ENCODE results near the gene POR.
"Not testable (repeated sequence)": the region's sequence is repeated elsewhere in the genome, so short reads cannot be mapped to it uniquely, and the experiment has no call there.

POR gene

DNA sequence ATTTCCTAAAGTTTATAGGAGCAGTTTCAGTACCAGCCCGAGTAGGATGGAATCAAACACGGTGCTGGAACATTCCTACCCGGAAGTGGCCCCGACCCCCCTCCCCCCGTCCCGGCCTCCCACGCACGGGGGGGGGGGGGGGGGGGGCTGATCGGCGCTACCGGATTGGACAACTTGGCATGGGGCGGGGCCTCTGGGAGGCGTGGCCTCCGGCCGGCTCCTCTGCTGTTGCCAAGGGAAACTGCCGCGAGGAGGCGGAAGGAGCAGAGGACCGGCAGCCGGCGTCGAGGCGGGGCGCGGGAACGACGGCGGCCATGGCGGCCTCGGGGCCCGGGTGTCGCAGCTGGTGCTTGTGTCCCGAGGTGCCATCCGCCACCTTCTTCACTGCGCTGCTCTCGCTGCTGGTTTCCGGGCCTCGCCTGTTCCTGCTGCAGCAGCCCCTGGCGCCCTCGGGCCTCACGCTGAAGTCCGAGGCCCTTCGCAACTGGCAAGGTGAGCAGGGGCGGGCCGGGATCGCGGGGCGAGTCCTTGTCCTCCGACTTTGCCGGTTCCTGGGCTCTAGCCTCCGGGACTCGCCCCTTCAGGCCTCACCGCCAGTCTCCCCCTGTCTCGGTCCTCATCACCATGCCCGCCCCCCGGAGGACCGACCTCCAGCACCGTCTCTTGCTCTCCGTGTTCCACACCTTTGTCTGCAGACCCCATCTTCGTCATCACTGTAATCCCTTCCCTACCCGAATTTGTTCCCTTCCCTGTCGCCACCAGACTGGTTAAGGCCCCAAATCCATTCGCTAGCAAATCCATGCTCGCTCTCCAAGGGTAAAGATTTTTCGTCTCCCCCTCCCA lies 36.0 kb upstream of the POR start, which contains the start of gene RHBDD2:
Gene RHBDD2, plus strand, starts transcription at position 266 of the 843 bp plus-strand sequence. Its CDS starts 49 bp downstream, at position 315.
- DNase-seq (ENCODE audit: low spot score) = peak; percentile 97
- peak within 1 kb of the TSS; percentile 78 to 92 for H3K27ac ChIP-seq
- peak within 1 kb of the TSS; percentile 75 for H3K4me3 ChIP-seq
- TF ChIP-seq, protein P1, sequence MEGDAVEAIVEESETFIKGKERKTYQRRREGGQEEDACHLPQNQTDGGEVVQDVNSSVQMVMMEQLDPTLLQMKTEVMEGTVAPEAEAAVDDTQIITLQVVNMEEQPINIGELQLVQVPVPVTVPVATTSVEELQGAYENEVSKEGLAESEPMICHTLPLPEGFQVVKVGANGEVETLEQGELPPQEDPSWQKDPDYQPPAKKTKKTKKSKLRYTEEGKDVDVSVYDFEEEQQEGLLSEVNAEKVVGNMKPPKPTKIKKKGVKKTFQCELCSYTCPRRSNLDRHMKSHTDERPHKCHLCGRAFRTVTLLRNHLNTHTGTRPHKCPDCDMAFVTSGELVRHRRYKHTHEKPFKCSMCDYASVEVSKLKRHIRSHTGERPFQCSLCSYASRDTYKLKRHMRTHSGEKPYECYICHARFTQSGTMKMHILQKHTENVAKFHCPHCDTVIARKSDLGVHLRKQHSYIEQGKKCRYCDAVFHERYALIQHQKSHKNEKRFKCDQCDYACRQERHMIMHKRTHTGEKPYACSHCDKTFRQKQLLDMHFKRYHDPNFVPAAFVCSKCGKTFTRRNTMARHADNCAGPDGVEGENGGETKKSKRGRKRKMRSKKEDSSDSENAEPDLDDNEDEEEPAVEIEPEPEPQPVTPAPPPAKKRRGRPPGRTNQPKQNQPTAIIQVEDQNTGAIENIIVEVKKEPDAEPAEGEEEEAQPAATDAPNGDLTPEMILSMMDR (IDR thresholded peaks at IDR 0.05) = no peak

DNA sequence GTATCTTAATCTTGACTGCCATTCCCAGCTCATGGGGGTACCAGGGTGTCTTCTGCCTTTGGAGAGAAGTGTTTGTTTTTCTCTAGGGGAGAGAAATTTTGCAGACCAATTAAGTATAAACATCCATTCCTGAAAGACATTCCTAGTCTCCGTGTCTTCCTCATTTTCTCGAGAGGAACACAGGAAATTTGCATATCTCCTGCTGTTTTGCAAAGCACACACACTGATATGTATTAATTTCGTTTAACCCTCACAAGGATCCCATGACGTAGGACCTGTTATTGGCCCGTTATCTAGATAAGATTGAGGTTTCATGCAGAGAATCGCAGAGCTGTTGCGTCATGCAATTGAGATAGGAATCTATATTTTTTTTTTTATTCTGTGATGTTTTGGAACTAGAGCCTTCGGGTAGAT lies 35.2 kb upstream of the POR start:
- H3K4me3 ChIP-seq = peak overlapping the region; percentile 75
- no peak for DNase-seq (ENCODE audit: low spot score)
- H3K27ac ChIP-seq = peak overlapping the region; percentile 64 to 92
- TF ChIP-seq, protein P1 (IDR thresholded peaks at IDR 0.05) = no peak

DNA sequence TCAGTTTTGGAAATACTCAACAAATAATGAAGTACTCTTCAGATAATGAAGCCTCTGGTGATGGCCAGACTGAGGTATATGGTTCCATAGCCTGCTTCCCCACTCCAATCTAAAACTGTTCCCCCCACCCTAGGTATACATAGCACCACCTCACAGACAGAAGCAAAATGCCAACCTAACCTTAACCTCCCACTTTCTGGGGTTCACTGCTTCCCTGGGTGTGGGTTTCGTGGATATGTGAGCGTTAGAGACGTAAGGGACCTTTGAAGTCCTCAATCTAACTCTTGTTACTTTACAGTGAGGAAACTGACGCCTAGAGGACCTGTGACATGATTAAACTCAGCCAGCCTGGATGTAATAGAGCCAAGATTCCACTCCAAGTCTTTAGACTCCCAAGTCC lies 34.7 kb upstream of the POR start:
- Histone ChIP-seq H3K27ac (no peak overlapping the region), H3K4me3 (peak overlapping the region; percentile 75)
- no peak for DNase-seq (ENCODE audit: low spot score)
- TF ChIP-seq, protein P1 (IDR thresholded peaks at IDR 0.05) = no peak

DNA sequence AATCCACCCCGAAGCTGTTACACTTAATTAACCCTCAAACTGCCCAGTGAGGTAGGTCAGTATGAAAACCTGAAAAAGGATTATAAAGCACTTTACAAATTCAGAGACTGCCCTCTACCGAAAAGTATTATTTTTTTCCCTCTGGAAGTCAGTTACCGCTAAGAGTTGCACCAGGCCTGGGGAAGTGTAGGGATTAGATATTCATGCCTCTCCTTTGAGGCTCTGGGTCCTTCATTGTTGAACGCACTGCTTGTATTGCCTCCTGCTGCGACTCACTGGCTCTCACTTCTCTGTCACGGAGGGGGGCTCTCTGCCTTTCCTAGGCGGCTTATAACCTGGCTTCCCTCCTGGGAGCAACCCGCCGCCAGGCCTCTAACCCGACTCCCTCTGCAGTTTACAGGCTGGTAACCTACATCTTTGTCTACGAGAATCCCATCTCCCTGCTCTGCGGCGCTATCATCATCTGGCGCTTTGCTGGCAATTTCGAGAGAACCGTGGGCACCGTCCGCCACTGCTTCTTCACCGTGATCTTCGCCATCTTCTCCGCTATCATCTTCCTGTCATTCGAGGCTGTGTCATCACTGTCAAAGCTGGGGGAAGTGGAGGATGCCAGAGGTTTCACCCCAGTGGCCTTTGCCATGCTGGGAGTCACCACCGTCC lies 33.4 kb upstream of the POR start:
- no peak overlapping the region for H3K27ac ChIP-seq
- DNase-seq (ENCODE audit: low spot score) = no peak
- H3K4me3 ChIP-seq = no peak overlapping the region
- TF ChIP-seq, protein P1 (IDR thresholded peaks at IDR 0.05) = no peak

DNA sequence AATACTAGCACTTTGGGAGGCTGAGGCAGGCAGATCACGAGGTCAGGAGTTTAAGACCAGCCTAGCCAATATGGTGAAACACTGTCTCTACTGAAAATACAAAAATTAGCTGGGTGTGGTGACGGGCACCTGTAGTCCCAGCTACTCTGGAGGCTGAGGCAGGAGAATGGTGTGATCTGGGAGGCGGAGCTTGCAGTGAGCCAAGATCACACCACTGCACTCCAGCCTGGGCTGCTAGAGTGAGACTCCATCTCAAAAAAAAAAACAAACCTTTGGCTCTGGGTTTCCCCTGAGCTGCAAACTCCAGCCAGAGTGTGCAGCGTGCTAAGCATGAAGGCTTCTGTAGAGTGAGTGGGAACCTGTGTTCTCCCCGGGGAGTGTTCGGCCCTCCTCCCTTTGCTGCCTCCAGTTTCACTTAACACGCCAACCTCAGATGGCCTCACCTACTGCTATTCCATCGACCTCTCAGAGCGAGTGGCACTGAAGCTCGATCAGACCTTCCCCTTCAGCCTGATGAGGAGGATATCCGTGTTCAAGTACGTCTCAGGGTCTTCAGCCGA lies 31.6 kb upstream of the POR start:
- not testable (repeated sequence) for H3K27ac ChIP-seq; DNase-seq (ENCODE audit: low spot score)

DNA sequence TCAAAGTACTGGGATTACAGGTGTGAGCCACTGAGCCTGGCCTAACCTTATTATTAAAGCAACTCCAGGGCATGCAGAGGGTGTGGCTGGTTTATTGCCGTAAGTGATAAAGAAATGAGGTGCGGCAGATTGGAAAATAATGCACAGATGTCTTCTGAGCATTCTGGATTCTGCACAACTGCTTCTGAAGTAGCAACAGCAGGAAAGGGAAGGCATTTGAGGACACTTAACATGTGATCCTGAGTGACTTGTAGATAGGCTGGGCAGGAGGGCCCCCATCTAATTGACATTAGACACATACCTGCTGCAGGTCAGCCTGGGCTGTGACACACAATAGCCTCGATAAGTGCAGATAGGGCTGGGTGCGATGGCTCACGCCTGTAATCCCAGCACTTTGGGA lies 30.5 kb upstream of the POR start:
- no peak for DNase-seq (ENCODE audit: low spot score)
- TF ChIP-seq, protein P1 (IDR thresholded peaks at IDR 0.05) = no peak
- Histone ChIP-seq H3K4me3 (no peak overlapping the region), H3K27ac (no peak overlapping the region)

More for the DNA sequence above, 31.6 kb upstream of the POR start:
- not testable (repeated sequence) for H3K4me3 ChIP-seq

DNA sequence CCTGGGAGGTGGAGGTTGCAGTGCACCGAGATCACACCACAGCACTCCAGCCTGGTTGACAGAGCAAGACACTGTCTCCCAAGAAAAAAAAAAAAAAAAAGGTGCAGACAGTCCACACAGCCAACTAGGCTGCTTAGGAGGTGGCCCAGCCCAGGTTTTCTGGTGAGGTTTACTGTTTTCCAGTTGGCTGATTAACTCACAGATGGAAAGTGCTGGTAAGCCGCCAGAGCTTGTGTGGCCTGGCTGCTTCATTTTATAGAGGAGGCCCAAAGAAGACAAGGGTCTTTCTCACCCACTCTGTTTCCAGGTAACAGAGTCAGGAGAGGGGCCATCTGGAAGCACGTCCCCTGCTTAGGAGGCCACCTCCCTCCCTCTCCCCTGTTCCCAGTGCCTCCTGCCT lies 29.9 kb upstream of the POR start:
- Histone ChIP-seq H3K27ac (no peak overlapping the region), H3K4me3 (no peak overlapping the region)
- TF ChIP-seq, protein P1 (IDR thresholded peaks at IDR 0.05) = no peak
- no peak for DNase-seq (ENCODE audit: low spot score)
